ENCODE measurements around the gene FBXO47.

Gene FBXO47

DNA sequence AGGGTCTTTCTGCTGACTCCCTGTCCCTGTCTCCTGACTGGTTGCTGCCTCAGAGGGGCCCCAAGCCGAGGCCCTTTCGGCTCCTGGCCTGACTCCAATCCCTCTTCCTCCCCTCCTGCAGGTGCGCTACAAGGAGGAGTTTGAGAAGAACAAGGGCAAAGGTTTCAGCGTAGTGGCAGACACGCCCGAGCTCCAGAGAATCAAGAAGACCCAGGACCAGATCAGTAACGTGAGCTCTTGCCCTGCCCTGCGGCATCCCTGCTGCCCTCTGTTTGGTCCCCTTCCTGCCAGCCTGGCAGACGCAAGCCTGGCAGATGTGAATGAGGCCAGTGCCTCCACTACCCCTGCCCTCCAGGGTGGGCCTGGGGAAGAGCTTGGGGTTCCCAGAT is 68.9 kb downstream of the FBXO47 start:
- H3K27ac ChIP-seq (ENCODE audit: low read depth, low read length), result no peak overlapping the region
- no peak overlapping the region for H3K9ac ChIP-seq (ENCODE audit: low read depth, low read length)
- peaks cover 30% of the 10 kb centered on the region for H3K36me3 ChIP-seq (ENCODE audit: insufficient read depth, low read length)
- H3K9me3 ChIP-seq (ENCODE audit: insufficient read depth, low read depth, low read length), result no peaks in the 10 kb centered on the region
- WGBS, result 82% methylated on average over 9 of the region's 9 CpGs
- peaks cover 4% of the 10 kb centered on the region; the same call in 1 of the 2 replicates for H3K4me1 ChIP-seq (ENCODE audit: insufficient read depth, low read length)
- no peaks in the 10 kb centered on the region for H3K27me3 ChIP-seq (ENCODE audit: insufficient read depth, low read length)
- H3K4me3 ChIP-seq (ENCODE audit: low read length), result no peak overlapping the region

GRCh38 chr17:38897671-38898290 is 69.4 kb downstream of the FBXO47 start:
- no peak overlapping the region for H3K9ac ChIP-seq (ENCODE audit: low read depth, low read length)
- 81% methylated on average over 12 of the region's 12 CpGs for WGBS
- H3K4me3 ChIP-seq (ENCODE audit: low read length), result no peak overlapping the region
- peaks cover 4% of the 10 kb centered on the region; the same call in 1 of the 2 replicates for H3K4me1 ChIP-seq (ENCODE audit: insufficient read depth, low read length)
- no peak overlapping the region for H3K27ac ChIP-seq (ENCODE audit: low read depth, low read length)
- H3K27me3 ChIP-seq (ENCODE audit: insufficient read depth, low read length), result no peaks in the 10 kb centered on the region
- no peaks in the 10 kb centered on the region for H3K9me3 ChIP-seq (ENCODE audit: insufficient read depth, low read depth, low read length)
- H3K36me3 ChIP-seq (ENCODE audit: insufficient read depth, low read length), result peaks cover 30% of the 10 kb centered on the region

DNA sequence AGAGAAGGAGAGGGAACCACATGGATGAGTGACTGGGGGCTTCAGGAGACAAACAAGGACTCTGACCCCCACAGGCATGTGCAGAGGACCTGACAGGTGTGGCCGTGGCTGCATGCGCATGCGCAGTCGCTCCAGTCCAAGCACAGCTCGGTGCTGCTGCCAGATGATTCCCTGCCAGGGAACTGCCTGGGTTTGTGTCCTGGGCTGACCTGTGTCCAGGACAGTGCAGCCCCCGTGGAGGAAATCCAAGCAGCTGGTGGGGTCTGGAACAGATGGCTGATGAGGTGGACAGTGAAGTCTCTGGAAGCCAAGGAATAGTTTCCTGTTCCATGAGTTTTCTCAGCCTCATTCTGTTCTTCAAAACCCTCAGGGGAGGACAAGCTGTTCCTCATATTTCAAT is 70.0 kb downstream of the FBXO47 start:
- peaks cover 4% of the 10 kb centered on the region; the same call in 1 of the 2 replicates for H3K4me1 ChIP-seq (ENCODE audit: insufficient read depth, low read length)
- H3K36me3 ChIP-seq (ENCODE audit: insufficient read depth, low read length), result peaks cover 36% of the 10 kb centered on the region
- 0 out of 2 replicates have a peak overlapping the region, but pooled peaks have one; percentile 29 for H3K27ac ChIP-seq (ENCODE audit: low read depth, low read length)
- 93% methylated on average over 6 of the region's 6 CpGs for WGBS
- no peak overlapping the region for H3K9ac ChIP-seq (ENCODE audit: low read depth, low read length)
- no peaks in the 10 kb centered on the region for H3K9me3 ChIP-seq (ENCODE audit: insufficient read depth, low read depth, low read length)
- H3K4me3 ChIP-seq (ENCODE audit: low read length), result no peak overlapping the region
- no peaks in the 10 kb centered on the region for H3K27me3 ChIP-seq (ENCODE audit: insufficient read depth, low read length)

DNA sequence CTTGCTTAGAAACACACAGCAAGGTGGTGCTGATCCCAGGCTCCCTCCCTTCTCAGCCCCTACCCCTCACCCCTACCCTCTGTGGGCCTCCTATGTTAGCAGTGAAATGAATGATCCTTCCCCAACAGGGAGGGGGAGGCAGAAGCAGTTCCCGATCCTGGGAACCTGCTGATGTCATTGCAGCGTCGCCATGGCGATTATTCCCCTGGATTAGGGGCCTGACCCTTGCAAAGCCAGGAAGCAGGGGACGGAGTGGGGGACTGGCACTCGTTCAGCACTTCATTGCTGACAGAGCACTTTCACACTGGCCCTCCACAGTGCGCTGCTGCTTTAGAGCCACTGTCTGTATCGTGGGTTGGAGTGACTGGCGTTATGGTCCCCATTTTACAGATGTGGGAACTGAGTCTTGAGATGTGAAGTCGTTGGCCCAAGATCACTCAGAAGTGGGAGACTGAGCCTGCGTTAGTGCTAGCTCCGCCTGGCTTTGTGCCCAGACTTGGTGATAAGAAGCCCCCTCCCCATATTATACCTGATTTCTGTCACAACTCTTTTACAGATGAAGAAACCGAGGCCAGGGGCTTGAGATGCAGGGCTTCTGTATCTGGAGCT is 70.8 kb downstream of the FBXO47 start:
- 83% methylated on average over 13 of the region's 13 CpGs for WGBS
- H3K27ac ChIP-seq (ENCODE audit: low read depth, low read length), result peak overlapping the region; percentile 30; the same call in 1 of the 2 replicates
- H3K4me3 ChIP-seq (ENCODE audit: low read length), result no peak overlapping the region
- peaks cover 44% of the 10 kb centered on the region for H3K36me3 ChIP-seq (ENCODE audit: insufficient read depth, low read length)
- no peaks in the 10 kb centered on the region for H3K27me3 ChIP-seq (ENCODE audit: insufficient read depth, low read length)
- H3K4me1 ChIP-seq (ENCODE audit: insufficient read depth, low read length), result peaks cover 4% of the 10 kb centered on the region; the same call in 1 of the 2 replicates
- no peak overlapping the region for H3K9ac ChIP-seq (ENCODE audit: low read depth, low read length)
- H3K9me3 ChIP-seq (ENCODE audit: insufficient read depth, low read depth, low read length), result no peaks in the 10 kb centered on the region

DNA sequence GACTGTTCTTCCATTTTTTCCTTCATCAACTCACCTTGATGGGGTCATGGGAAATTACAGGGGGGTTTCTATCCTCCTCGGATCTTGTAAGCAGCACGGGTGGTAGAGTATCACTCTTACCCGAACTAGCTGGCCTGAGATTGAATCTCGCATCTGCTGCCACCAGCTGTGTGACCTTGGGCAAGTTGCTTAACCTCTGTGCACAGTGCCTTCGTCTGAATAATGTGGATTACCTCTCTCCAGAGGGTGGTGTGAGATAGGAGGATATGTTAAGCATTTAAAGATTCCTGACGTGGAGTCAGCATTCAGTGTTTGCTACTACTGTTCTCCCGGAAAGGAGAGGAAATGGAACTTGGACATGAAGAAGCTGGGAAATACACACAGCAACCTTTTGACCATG is 72.9 kb downstream of the FBXO47 start:
- H3K9ac ChIP-seq (ENCODE audit: low read depth, low read length), result no peak overlapping the region
- H3K27me3 ChIP-seq (ENCODE audit: insufficient read depth, low read length), result no peaks in the 10 kb centered on the region
- no peak overlapping the region for H3K27ac ChIP-seq (ENCODE audit: low read depth, low read length)
- no peaks in the 10 kb centered on the region; the same call in 1 of the 2 replicates for H3K4me1 ChIP-seq (ENCODE audit: insufficient read depth, low read length)
- peaks cover 57% of the 10 kb centered on the region for H3K36me3 ChIP-seq (ENCODE audit: insufficient read depth, low read length)
- H3K4me3 ChIP-seq (ENCODE audit: low read length), result no peak overlapping the region
- H3K9me3 ChIP-seq (ENCODE audit: insufficient read depth, low read depth, low read length), result no peaks in the 10 kb centered on the region
- whole genome bisulfite sequencing, result 72% methylated on average over 7 of the region's 7 CpGs

- H3K36me3 ChIP-seq (ENCODE audit: insufficient read depth, low read length), result peaks cover 56% of the 10 kb centered on the region
- no peak overlapping the region for H3K27ac ChIP-seq (ENCODE audit: low read depth, low read length)
- H3K4me1 ChIP-seq (ENCODE audit: insufficient read depth, low read length), result no peaks in the 10 kb centered on the region; the same call in 1 of the 2 replicates
- H3K9ac ChIP-seq (ENCODE audit: low read depth, low read length), result no peak overlapping the region
- no peak overlapping the region for H3K4me3 ChIP-seq (ENCODE audit: low read length)
- 80% methylated on average over 6 of the region's 6 CpGs for WGBS
- H3K9me3 ChIP-seq (ENCODE audit: insufficient read depth, low read depth, low read length), result no peaks in the 10 kb centered on the region
- H3K27me3 ChIP-seq (ENCODE audit: insufficient read depth, low read length), result no peaks in the 10 kb centered on the region
Observed at GRCh38 chr17:38893607-38894006, 73.6 kb downstream of the FBXO47 start.

- Histone ChIP-seq H3K27me3 (ENCODE audit: insufficient read depth, low read length) (no peaks in the 10 kb centered on the region), H3K4me3 (ENCODE audit: low read length) (no peak overlapping the region), H3K9me3 (ENCODE audit: insufficient read depth, low read depth, low read length) (no peaks in the 10 kb centered on the region), H3K4me1 (ENCODE audit: insufficient read depth, low read length) (no peaks in the 10 kb centered on the region; the same call in 1 of the 2 replicates), H3K36me3 (ENCODE audit: insufficient read depth, low read length) (peaks cover 54% of the 10 kb centered on the region), H3K9ac (ENCODE audit: low read depth, low read length) (no peak overlapping the region), H3K27ac (ENCODE audit: low read depth, low read length) (no peak overlapping the region)
- WGBS, result 84% methylated on average over 5 of the region's 5 CpGs
Observed at GRCh38 chr17:38893113-38893512, 74.1 kb downstream of the FBXO47 start.

- H3K9ac ChIP-seq (ENCODE audit: low read depth, low read length), result no peak overlapping the region
- H3K9me3 ChIP-seq (ENCODE audit: insufficient read depth, low read depth, low read length), result no peaks in the 10 kb centered on the region
- peaks cover 50% of the 10 kb centered on the region for H3K36me3 ChIP-seq (ENCODE audit: insufficient read depth, low read length)
- no peak overlapping the region for H3K27ac ChIP-seq (ENCODE audit: low read depth, low read length)
- WGBS, result 92% methylated on average over 13 of the region's 13 CpGs
- H3K4me3 ChIP-seq (ENCODE audit: low read length), result no peak overlapping the region
- no peaks in the 10 kb centered on the region for H3K27me3 ChIP-seq (ENCODE audit: insufficient read depth, low read length)
- H3K4me1 ChIP-seq (ENCODE audit: insufficient read depth, low read length), result no peaks in the 10 kb centered on the region; the same call in 1 of the 2 replicates
Observed at GRCh38 chr17:38892620-38893019, 74.6 kb downstream of the FBXO47 start.

GRCh38 chr17:38892083-38892482 is 75.1 kb downstream of the FBXO47 start:
- Histone ChIP-seq H3K9me3 (ENCODE audit: insufficient read depth, low read depth, low read length) (no peaks in the 10 kb centered on the region), H3K9ac (ENCODE audit: low read depth, low read length) (no peak overlapping the region), H3K4me3 (ENCODE audit: low read length) (no peak overlapping the region), H3K27ac (ENCODE audit: low read depth, low read length) (no peak overlapping the region), H3K4me1 (ENCODE audit: insufficient read depth, low read length) (no peaks in the 10 kb centered on the region; the same call in 1 of the 2 replicates), H3K36me3 (ENCODE audit: insufficient read depth, low read length) (peaks cover 46% of the 10 kb centered on the region), H3K27me3 (ENCODE audit: insufficient read depth, low read length) (no peaks in the 10 kb centered on the region)
- 93% methylated on average over 4 of the region's 4 CpGs for WGBS

GRCh38 chr17:38891441-38891840 is 75.8 kb downstream of the FBXO47 start:
- no peak overlapping the region for H3K27ac ChIP-seq (ENCODE audit: low read depth, low read length)
- WGBS, result 94% methylated on average over 8 of the region's 8 CpGs
- no peaks in the 10 kb centered on the region for H3K27me3 ChIP-seq (ENCODE audit: insufficient read depth, low read length)
- H3K9ac ChIP-seq (ENCODE audit: low read depth, low read length), result no peak overlapping the region
- H3K36me3 ChIP-seq (ENCODE audit: insufficient read depth, low read length), result peaks cover 45% of the 10 kb centered on the region
- no peaks in the 10 kb centered on the region; the same call in 1 of the 2 replicates for H3K4me1 ChIP-seq (ENCODE audit: insufficient read depth, low read length)
- no peaks in the 10 kb centered on the region for H3K9me3 ChIP-seq (ENCODE audit: insufficient read depth, low read depth, low read length)
- no peak overlapping the region for H3K4me3 ChIP-seq (ENCODE audit: low read length)

DNA sequence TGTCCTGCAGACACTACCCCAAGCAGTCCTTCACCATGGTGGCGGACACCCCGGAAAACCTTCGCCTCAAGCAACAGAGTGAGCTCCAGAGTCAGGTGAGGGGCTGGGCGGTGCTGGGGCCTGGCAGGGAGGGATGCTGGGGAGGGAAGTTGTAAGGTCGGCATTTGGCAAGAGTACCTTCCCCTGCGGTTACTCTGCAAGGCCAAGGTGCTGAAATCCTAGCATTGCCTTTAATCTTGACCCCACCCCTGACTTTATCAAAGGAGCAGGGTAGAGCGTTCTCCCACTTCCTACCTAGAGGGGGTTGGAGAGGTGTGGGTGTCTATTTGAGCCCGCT is 76.8 kb downstream of the FBXO47 start:
- Histone ChIP-seq H3K4me3 (ENCODE audit: low read length) (no peak overlapping the region), H3K27ac (ENCODE audit: low read depth, low read length) (no peak overlapping the region), H3K9me3 (ENCODE audit: insufficient read depth, low read depth, low read length) (no peaks in the 10 kb centered on the region), H3K36me3 (ENCODE audit: insufficient read depth, low read length) (peaks cover 45% of the 10 kb centered on the region), H3K27me3 (ENCODE audit: insufficient read depth, low read length) (no peaks in the 10 kb centered on the region), H3K9ac (ENCODE audit: low read depth, low read length) (no peak overlapping the region), H3K4me1 (ENCODE audit: insufficient read depth, low read length) (peaks cover 5% of the 10 kb centered on the region)
- WGBS, result 88% methylated on average over 6 of the region's 8 CpGs

Data from HUES64 (cell line).